ENCODE data around the gene PFDN5.
"Not testable (repeated sequence)": the region's sequence is repeated elsewhere in the genome, so short reads cannot be mapped to it uniquely, and the experiment has no call there.

The PFDN5 gene

DNA sequence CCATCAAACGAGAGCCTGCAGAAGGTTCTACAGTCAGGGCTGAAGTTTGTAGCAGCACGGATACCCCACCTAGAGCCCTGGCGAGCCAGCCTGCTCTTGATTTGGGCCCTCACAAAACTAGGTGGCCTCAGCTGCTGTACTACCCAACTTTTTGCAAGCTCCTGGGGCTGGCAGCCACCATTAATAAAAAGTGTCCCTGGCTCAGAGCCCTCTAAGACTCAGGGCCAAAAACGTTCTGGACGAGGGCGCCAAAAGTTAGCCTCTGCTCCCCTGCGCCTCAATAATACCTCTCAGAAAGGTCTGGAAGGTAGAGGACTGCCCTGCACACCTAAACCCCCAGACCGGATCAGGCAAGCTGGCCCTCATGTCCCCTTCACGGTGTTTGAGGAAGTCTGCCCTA is 8.9 kb upstream of the PFDN5 start:
- DNase-seq (ENCODE audit: low read depth in 2 of 2) = no peak

- no peak for DNase-seq (ENCODE audit: low read depth in 2 of 2)
These were observed 7.6 kb upstream of the PFDN5 start for GRCh38 chr12:53287741-53288216.

DNA sequence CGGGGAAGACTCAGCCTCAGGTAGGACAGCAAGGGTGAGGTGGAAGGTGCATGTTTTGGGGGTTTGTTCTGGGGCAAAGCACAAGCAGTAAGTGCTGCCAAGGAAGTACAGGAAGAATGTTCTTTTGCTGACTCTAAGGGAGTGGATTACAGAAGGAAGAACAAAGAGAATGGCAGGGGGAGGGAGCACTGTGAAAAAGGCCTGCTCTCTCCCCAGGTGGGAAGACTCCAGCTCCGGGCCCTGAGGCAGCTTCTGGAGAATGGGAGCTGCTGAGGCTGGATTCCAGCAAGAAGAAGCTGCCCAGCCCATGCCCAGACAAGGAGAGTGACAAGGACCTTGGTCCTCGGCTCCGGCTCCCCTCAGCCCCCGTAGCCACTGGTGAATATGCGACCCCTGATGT is 7.0 kb upstream of the PFDN5 start:
- DNase-seq (ENCODE audit: low read depth in 2 of 2) = no peak

- no peak for DNase-seq (ENCODE audit: low read depth in 2 of 2)
These were observed 5.5 kb upstream of the PFDN5 start for GRCh38 chr12:53289891-53290290.

DNA sequence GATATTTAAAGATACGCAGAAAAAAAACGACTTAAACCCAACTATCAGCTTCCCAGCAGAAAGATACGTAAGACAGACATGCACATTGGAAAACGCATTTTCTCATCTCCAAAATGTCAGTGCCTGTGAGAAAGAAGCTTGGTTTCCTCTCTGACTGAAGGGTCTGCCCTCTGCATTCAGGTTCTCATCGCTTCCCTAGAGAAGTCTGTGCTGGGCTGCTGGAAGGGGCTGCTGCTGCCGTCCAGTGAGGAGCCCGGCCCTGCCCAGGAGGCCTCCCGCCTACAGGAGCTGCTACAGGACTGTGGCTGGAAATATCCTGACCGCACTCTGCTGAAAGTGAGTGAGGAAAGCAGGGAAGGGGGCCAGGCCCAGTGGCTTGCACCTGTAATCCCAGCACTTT is 4.7 kb upstream of the PFDN5 start:
- no peak for DNase-seq (ENCODE audit: low read depth in 2 of 2)

DNA sequence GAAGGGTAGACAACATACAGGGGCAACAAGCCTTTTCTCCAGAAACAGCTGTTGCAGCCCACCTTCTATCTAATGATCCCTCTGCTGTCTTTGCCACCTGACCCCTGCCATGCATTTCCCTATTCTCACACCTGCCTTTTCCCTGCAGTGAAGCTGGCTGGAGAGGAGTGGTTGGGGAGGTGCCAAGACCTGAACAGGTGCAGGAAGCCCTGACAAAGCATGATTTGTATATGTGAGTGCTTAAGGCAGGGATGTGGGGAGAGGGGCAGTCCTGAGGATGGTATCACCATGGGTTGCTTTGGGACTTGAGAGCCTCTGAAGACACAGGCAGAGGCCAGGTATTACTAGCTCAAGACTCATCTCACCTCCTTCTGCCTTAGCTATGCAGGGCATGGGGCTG is 2.9 kb upstream of the PFDN5 start:
- no peak for DNase-seq (ENCODE audit: low read depth in 2 of 2)

DNA sequence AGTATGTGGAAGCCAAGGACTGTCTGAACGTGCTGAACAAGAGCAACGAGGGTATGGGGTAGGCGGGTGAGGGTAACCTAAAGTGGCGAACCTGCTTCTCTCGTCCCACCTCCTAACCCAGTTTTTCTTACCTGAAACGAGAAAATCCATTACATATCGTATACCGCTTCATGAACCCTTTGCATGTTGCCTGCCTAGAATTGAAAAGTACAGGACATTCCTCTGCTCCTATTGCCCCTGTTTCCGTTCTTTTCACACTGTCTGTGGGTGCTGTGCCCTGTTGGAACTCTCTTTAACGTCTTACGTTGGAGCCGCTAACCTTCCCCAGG is 513 bp downstream of the PFDN5 start:
- DNase-seq (ENCODE audit: low read depth in 2 of 2) = no peak

GRCh38 chr12:53297106-53297505 is 1.8 kb downstream of the PFDN5 start:
- not testable (repeated sequence) for DNase-seq (ENCODE audit: low read depth in 2 of 2)

- DNase-seq (ENCODE audit: low read depth in 2 of 2) = peak; percentile 76 to 81
These were observed 2.8 kb downstream of the PFDN5 start for GRCh38 chr12:53298164-53298563.

DNA sequence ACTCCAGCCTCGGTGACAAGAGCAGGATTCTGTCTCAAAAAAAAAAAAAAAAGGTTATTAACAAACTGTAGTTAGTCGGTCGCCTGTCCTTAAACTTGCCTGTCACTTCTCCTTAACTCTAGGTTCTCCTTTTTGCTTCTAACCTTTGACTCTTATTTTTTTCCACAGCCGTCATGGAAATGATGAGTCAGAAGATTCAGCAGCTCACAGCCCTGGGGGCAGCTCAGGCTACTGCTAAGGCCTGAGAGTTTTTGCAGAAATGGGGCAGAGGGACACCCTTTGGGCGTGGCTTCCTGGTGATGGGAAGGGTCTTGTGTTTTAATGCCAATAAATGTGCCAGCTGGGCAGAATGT is 3.7 kb downstream of the PFDN5 start:
- no peak for DNase-seq (ENCODE audit: low read depth in 2 of 2)

- DNase-seq (ENCODE audit: low read depth in 2 of 2) = peak; percentile 51 to 57
These were observed 4.3 kb downstream of the PFDN5 start, which contains the start of gene MYG1 for GRCh38 chr12:53299454-53300180. Gene MYG1, plus strand, starts transcription at chr12:53299695. Its CDS starts 43 bp downstream, at chr12:53299738.

GRCh38 chr12:53300187-53300586 is 4.8 kb downstream of the PFDN5 start:
- no peak for DNase-seq (ENCODE audit: low read depth in 2 of 2)

- no peak for DNase-seq (ENCODE audit: low read depth in 2 of 2)
These were observed 7.6 kb downstream of the PFDN5 start for GRCh38 chr12:53302903-53303302.

GRCh38 chr12:53306826-53307225 is 11.5 kb downstream of the PFDN5 start:
- DNase-seq (ENCODE audit: low read depth in 2 of 2) = no peak

DNA sequence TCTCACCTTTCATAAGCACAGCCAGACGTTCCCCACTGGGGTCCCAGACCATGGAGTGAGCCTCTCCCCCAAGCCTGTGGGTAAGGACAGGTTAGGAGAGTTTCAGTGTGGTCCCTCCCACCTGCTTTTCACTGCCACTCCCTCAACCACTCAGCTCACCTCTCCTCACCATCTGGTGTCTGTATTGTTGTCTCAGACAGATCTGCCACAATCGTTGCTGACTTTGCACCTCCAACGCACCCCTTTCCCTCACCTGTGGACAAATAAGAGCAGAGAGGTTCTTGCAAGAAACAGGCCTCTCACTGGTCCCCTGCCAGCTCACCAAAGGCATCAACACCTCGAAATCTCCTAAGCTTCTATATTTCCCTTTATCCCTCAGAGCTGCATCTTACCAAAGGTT is 12.9 kb downstream of the PFDN5 start:
- no peak for DNase-seq (ENCODE audit: low read depth in 2 of 2)

DNA sequence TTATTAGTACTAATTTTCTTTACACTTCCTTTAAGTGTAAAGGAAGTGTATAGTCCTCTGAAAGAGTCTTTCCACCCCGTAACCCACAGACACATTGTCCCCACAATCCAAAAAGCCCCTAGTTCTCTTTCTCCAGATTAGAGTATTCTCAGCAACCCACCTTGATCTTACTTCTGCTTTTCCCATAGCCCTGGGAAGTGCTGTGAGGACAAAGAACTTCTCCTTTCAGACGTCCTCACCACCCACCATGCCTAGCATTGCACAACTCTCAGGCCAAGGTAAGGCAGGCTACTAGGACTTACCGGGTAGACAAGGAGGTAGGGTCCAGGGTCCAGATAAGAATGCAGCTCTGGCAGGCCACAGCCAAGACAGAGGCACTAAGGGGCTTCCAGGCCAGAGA is 18.7 kb downstream of the PFDN5 start:
- no peak for DNase-seq (ENCODE audit: low read depth in 2 of 2)

- DNase-seq (ENCODE audit: low read depth in 2 of 2) = no peak
These were observed 25.2 kb downstream of the PFDN5 start for GRCh38 chr12:53320352-53321195.

DNA sequence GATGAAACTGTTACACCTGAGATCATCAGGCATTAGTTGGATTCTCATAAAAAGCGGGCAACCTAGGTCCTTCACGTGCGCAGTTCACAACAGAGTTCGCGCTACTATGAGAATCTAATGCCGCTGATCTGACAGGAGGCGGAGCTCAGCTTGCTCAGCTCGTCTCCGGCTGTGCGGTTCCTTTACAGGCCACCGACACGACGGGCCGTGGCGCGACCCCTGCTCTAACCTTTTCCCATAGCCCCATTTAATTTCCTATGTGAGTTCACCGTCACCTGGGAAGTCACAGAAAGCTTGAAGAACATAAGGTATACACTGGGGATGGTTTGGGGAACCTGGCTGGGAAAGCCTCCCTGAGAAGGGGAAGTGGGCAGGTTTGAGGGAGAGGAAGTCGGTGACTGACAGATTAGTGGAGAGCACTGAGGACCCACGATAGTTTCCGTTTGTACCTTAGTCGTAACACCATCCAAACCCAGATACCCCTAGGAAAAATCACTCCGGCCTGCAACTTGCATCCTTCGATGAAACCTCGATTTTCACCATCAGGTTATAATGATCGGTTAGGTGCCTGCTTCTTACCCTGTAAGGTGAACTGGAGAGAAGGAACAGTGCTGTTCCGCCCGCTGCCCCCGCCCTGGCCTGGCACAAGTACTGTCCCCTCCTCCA is 28.9 kb downstream of the PFDN5 start:
- DNase-seq (ENCODE audit: low read depth in 2 of 2) = no peak

GRCh38 chr12:53324779-53325510 is 29.6 kb downstream of the PFDN5 start:
- DNase-seq (ENCODE audit: low read depth in 2 of 2) = peak; percentile 75 to 79

GRCh38 chr12:53325511-53326061 is 30.2 kb downstream of the PFDN5 start:
- no peak for DNase-seq (ENCODE audit: low read depth in 2 of 2)

DNA sequence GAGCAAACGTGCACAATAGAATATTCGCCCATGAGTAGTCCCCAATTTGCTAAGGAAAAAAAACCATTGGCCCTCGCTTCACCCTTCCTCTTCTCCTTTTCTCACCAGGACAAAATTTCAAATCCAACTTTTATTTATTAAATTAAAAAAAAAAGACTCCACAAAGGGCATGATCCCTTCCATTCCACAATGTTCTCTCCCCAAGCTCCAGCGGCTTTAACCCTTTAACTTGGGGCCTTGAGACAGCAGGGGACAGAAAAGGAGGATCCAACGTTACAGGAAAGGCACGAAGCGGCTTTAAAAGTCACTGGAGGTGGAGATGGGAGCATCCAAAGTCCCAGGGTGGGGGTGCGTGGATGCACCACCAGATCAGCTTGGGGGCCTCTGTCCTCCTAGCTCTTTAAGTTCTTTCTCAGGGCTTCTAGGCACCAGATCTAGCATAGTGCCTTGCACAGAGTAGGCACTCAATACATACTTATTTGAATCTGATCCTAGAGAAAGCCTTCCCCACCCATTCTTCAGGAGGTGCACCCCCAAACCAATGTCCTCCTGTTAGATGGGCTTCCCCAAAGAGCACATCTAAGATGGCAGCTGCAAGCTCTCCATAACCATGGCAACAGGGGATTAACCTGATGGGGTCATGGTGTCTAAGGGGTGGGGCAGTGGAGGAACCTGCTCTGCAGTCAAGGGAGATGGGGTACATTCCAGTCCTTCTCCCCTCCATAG is 31.3 kb downstream of the PFDN5 start:
- no peak for DNase-seq (ENCODE audit: low read depth in 2 of 2)
